Heart right ventricle (tissue), 16 donors: ENCODE data around the gene ZNF484. TPM values are rescaled to one million over a fixed set of nuclear protein-coding genes. Genes with fewer than 3 reads are reported as not detected.
"Not testable (repeated sequence)": the region's sequence is repeated elsewhere in the genome, so short reads cannot be mapped to it uniquely, and the experiment has no call there.

Experiments used
- ATAC-seq, 8 donors: fragments of 200-7000 bp; cut with Tn5 transposase; one replicate each; pipeline ENCODE4 v1.9.1; 2020; ENCODE audit warnings: mild to moderate bottlenecking in 8 of 8, moderate library complexity in 8 of 8, moderate number of reproducible peaks in 1 of 8
- DNase-seq, 2 donors: peaks; one replicate each; pipeline ENCODE4 v3.0.0-alpha.2; 2020
- H3K27ac ChIP-seq, 10 donors: fragments of 200-600 bp; sonication (generic) in 2 of 10; one replicate each; pipeline versions ENCODE4 v1.5.0 to v1.8.0; 2020 to 2022; ENCODE audit warnings: mild to moderate bottlenecking in 3 of 10
- H3K27me3 ChIP-seq, 7 donors: fragments of 200-600 bp; one replicate each; pipeline ENCODE4 v1.8.0; 2021 to 2022; ENCODE audit warnings: mild to moderate bottlenecking in 2 of 7
- H3K36me3 ChIP-seq, 9 donors: fragments of 200-600 bp; sonication (generic) in 1 of 9; one replicate each; pipeline versions ENCODE4 v1.5.0 to v1.8.0; 2020 to 2022; ENCODE audit warnings: mild to moderate bottlenecking in 2 of 9
- H3K4me1 ChIP-seq, 9 donors: fragments of 200-600 bp; sonication (generic) in 1 of 9; one replicate each; pipeline versions ENCODE4 v1.5.0 to v1.8.0; 2020 to 2022; ENCODE audit warnings: mild to moderate bottlenecking in 4 of 9
- H3K4me3 ChIP-seq, 10 donors: fragments of 200-600 bp; sonication (generic) in 2 of 10; one replicate each; pipeline versions ENCODE4 v1.5.0 to v1.8.0; 2020 to 2022; ENCODE audit warnings: mild to moderate bottlenecking in 7 of 10, moderate library complexity in 2 of 10
- H3K9me3 ChIP-seq, 11 donors: fragments of 200-600 bp in 10 of 11; sonication (generic) in 2 of 11; one replicate each; pipeline versions ENCODE4 v1.5.0 to v1.8.0; 2013 to 2022; ENCODE audit warnings: mild to moderate bottlenecking in 2 of 11, control low read depth in 1 of 11, moderate library complexity in 1 of 11
- WGBS, 2 donors: extraction: QIAGEN DNeasy Blood & Tissue Kit; methylation state at CpG; one replicate each; pipeline ENCODE4 v1.1.7; 2013; ENCODE audit warnings: inconsistent platforms in 1 of 2; 5-methylcytosine and 5-hydroxymethylcytosine counted together
- intact Hi-C, 10 donors: fragments of 100-400 bp; cut with DNase I; formaldehyde crosslinking; loops; one replicate each; pipeline versions ENCODE4 v1.11.1 to v1.14.2; 2022
- polyA plus RNA-seq, 2 donors: library from polyadenylated mRNA; stranded (reverse); fragments of 200-250 nt; gene quantifications; one replicate each; pipeline ENCODE4 v1.2.3, GENCODE V29; 2013
- total RNA-seq, 10 donors: library from RNA; stranded (reverse); fragmentation: NEBNext Ultra II Directional in 3 of 10; extraction: Animal tissue kit (Norgen Biotek cat#: 25700) in 3 of 10; gene quantifications; one replicate each; pipeline versions ENCODE4 v1.2.1 to v1.2.4, GENCODE V29; 2021 to 2023
- TF ChIP-seq, protein P1 (sequence below), 9 donors: fragments of 200-600 bp; sonication (generic) in 2 of 9; IDR thresholded peaks; one replicate each; pipeline versions ENCODE4 v1.5.0 to v1.8.0; 2021 to 2022; ENCODE audit warnings: antibody characterized with exemption in 9 of 9, mild to moderate bottlenecking in 5 of 9, moderate library complexity in 1 of 9
- donor health status: Arrhythmogenic right ventricular cardiomyopathy.
- donor health status: ischemic (EF 13 %, LVEDD 7.1; RV severe dilation, severe dysfunction).
- donor health status: healthy with polysubstance abuse.
- donor health status: DM: no; HTN: yes; CAD: no.
- donor health status: DM: no; HTN: no; CAD: no.
- donor health status: ischemic (EF 25% LVEDD 6.9; RV normal size, moderate dysfunction).
- donor health status: ischemic (EF 25% LVEDD 5.7; RV mildly dilated, moderate dysfunction).
- donor health status: healthy.
- donor health status: DM: yes; HTN: yes; CAD: no.
- donor health status: Ischemic cardiomyopathy.
- donor health status: ischemic (EF 35%, LVEDD 5.7; RV mildly dilated, moderate dysfunction).
- donor health status: nonischemic (EF 11% LVEDD 7.7; RV severe dilation, severe dysfunction).
- donor health status: DM: yes; HTN: yes; CAD: no.
- donor health status: PGD.
- donor health status: ischemic (EF 29% LVEDD 5.4; RV normal size, mild dysfunction).
- donor health status: nonischemic (EF 23%, LVEDD 6.1; RV moderate dilation, normal function).

ZNF484 gene
- total and polyA plus RNA-seq, 12 donors, result 0.71 to 7.8 (median 6.2) TPM

- ATAC-seq (no peak), DNase-seq (no peak)
- intact Hi-C loops, result no loop called here
- WGBS, 2 donors, result 97 to 98% methylated on average over 1 of the region's 1 CpG
- TF ChIP-seq, protein P1, sequence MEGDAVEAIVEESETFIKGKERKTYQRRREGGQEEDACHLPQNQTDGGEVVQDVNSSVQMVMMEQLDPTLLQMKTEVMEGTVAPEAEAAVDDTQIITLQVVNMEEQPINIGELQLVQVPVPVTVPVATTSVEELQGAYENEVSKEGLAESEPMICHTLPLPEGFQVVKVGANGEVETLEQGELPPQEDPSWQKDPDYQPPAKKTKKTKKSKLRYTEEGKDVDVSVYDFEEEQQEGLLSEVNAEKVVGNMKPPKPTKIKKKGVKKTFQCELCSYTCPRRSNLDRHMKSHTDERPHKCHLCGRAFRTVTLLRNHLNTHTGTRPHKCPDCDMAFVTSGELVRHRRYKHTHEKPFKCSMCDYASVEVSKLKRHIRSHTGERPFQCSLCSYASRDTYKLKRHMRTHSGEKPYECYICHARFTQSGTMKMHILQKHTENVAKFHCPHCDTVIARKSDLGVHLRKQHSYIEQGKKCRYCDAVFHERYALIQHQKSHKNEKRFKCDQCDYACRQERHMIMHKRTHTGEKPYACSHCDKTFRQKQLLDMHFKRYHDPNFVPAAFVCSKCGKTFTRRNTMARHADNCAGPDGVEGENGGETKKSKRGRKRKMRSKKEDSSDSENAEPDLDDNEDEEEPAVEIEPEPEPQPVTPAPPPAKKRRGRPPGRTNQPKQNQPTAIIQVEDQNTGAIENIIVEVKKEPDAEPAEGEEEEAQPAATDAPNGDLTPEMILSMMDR (IDR thresholded peaks at IDR 0.05), result no peak
- no peaks in the 10 kb centered on the region for H3K27me3 ChIP-seq
- H3K9me3 ChIP-seq, result peaks cover 2 to 100% (median 71%) of the 10 kb centered on the region in 11 donors
- no peaks in the 10 kb centered on the region for H3K4me1 ChIP-seq
- peaks cover 5 to 94% (median 54%) of the 10 kb centered on the region in 9 donors for H3K36me3 ChIP-seq
- no peak overlapping the region for H3K4me3 ChIP-seq
- H3K27ac ChIP-seq, result no peak overlapping the region
These were observed 31.1 kb downstream of the ZNF484 start for GRCh38 chr9:92846662-92847145.

- H3K27me3 ChIP-seq, H3K4me3 ChIP-seq, ATAC-seq, H3K27ac ChIP-seq, intact Hi-C loops, DNase-seq, H3K4me1 ChIP-seq: not testable (repeated sequence)
- Histone ChIP-seq H3K9me3 (peaks cover 0 to 95% (median 30%) of the 10 kb centered on the region in 11 donors), H3K36me3 (peaks cover 0 to 11% (median 0%) of the 10 kb centered on the region in 9 donors)
- WGBS, 2 donors, result 96 to 100% methylated on average over 1 of the region's 1 CpG
These were observed 39.4 kb downstream of the ZNF484 start for GRCh38 chr9:92838411-92838810.

DNA sequence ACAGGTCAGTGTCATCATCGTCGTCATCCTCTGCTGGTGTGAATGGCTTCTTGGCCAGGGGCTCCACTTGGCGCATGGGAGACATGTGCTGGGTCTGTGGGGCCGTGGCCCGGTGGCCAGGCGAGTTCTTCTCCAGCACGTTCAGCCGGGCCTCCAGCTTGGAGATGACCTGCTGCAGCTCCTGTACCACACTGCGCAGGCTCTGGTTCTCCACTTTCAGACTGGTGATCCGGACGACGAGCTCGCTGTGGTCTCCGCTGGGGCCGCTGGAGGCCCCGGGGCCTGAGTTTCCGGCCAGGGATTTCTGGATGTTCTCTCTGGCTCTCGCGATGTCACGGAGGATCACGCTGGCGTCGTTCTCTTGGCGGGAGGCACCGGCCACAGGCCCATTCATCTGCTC, 40.6 kb downstream of the ZNF484 start:
- DNase-seq, result no peak

GRCh38 chr9:92829420-92829819, 48.4 kb downstream of the ZNF484 start:
- WGBS, 2 donors, result 83 to 89% methylated on average over 2 of the region's 2 CpGs
- intact Hi-C loops, result no loop called here
- Histone ChIP-seq H3K4me1 (no peaks in the 10 kb centered on the region), H3K27ac (no peak overlapping the region), H3K27me3 (no peaks in the 10 kb centered on the region), H3K36me3 (no peaks in the 10 kb centered on the region), H3K4me3 (no peak overlapping the region), H3K9me3 (peaks cover 0 to 21% (median 4%) of the 10 kb centered on the region in 11 donors)
- no peak for ATAC-seq
- no peak for DNase-seq
- TF ChIP-seq, protein P1 (IDR thresholded peaks at IDR 0.05), result no peak

More for the DNA sequence above, 40.6 kb downstream of the ZNF484 start:
- ATAC-seq, result no peak
- no peak overlapping the region for H3K27ac ChIP-seq
- no peak overlapping the region for H3K4me3 ChIP-seq
- peaks cover 0 to 3% (median 0%) of the 10 kb centered on the region in 9 donors for H3K36me3 ChIP-seq
- no peaks in the 10 kb centered on the region for H3K4me1 ChIP-seq
- no peaks in the 10 kb centered on the region for H3K27me3 ChIP-seq
- intact Hi-C loops, result no loop called here
- peaks cover 0 to 94% (median 23%) of the 10 kb centered on the region in 11 donors for H3K9me3 ChIP-seq
- WGBS, 2 donors, result 94 to 99% methylated on average over 25 of the region's 25 CpGs
- TF ChIP-seq, protein P1 (IDR thresholded peaks at IDR 0.05), result no peak

DNA sequence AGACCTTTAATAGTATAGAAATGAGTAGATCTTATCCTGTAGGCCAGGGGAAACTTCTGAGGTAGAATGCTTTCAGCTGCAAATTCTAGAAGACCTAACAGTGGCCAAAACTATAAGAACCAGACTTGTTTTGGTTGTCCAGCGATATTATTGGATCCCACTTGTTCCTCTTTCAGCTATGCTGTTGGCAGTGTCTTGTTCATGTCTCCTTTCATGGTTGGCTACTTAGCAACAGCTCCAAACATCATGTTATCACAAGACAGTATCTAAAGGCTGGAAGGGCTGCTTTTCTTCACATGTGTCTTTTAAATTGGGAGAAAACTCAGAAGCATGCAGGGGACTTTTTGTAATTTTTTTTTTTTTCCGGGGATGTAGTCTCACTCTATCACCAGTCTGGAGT, 52.8 kb downstream of the ZNF484 start:
- DNase-seq, ATAC-seq, H3K4me1 ChIP-seq, H3K4me3 ChIP-seq, H3K36me3 ChIP-seq, intact Hi-C loops, H3K27ac ChIP-seq, H3K9me3 ChIP-seq: not testable (repeated sequence)
- H3K27me3 ChIP-seq, result peaks cover 0 to 21% (median 6%) of the 10 kb centered on the region in 7 donors
- 51 to 87% methylated on average over 2 of the region's 2 CpGs for WGBS, 2 donors
